DMS79 (cell line): ENCODE data around the gene ZNF784.
A peak's percentile ranks its signal among the peaks of the same experiment; 100 is the strongest.
"Not testable (repeated sequence)": the region's sequence is repeated elsewhere in the genome, so short reads cannot be mapped to it uniquely, and the experiment has no call there.

ENCODE experiments used
- DNase-seq: peaks from one replicate; lab custom pipeline; 2025; lab: John Stamatoyannopoulos, UW

ZNF784 gene

DNA sequence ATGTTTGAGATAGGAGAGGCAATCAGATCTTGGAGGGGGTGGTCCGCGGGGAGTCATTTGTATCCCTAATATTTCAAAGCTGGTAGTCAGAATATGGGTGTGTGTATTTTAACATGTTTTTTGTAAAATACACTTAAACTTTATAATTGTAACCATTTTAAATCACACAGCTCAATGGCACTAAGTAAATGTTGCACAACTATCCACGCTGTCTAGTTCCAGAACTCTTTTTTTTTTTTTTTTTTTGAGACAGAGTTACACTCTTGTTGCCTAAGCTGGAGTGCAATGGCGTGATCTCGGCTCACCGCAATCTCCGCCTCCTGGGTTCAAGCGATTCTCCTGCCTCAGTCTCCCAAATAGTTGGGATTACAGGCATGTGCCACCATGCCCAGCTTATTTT lies 40.5 kb downstream of the ZNF784 start:
- not testable (repeated sequence) for DNase-seq

DNA sequence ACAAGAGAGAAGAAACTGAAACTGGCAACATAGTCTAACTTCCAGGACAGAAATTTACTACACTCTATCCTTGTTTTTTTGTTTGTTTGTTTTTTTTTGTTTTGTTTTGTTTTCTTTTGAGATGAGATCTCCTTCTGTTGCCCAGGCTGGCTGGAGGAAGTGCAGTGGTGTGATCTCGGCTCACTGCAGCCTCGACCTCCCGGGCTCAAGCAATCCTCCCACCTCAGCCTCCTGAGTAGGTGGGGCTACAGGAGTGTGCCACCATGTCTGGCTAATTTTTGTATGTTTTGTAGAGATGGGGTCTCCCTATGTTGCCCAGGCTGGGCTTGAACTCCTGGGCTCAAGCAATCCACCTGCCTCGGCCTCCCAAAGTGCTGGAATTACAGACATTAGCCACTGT lies 42.1 kb downstream of the ZNF784 start:
- not testable (repeated sequence) for DNase-seq

DNA sequence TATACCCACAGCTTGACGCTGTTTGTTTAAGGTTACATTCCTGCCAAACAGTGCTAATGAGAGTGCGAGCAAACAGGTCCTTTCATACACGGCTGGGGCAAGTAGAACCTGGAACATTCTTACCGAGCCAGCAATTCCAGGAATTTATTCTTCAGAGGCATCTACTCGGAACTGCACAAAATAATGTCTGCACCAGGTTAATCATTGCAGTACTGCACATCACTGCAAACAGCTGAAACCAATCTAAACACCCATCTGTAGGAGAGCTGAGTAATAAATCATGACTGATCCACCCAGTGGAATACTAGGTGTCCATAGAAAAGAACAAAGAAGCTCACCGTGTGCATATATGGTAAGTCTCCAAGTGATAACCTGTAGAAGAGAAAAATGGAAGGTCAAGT lies 42.5 kb downstream of the ZNF784 start:
- no peak for DNase-seq

DNA sequence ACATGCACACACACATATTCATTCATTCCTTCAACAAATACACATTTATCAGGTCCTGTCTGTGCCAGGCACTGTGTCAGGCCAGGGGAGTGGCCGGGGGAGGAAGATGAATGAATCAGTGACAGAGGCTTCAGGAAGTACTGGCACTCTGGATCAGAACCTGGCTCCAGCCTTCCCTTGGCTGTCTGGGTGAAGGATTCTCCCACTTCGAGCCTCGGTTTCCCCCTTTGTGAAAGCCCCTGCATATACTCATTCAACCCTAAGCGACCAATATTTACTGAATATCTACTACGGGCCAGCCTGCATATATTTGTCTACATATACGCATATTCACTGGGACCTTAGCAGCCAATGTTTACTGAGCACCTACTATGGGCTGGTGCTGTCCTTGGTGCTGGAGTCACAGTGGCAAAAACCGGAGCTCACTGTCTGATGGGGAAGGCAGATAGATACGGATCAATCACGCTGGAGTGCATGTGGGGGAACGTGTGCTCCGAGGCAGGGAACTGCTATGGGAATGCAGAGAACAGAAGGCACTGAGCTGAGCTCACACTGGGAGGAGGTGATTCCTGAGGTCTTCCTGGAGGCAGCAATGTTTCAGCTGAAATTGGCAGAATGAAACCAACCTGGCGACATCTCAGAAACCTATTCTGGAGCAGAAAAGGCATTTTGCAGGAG lies 43.1 kb downstream of the ZNF784 start:
- DNase-seq, result no peak

DNA sequence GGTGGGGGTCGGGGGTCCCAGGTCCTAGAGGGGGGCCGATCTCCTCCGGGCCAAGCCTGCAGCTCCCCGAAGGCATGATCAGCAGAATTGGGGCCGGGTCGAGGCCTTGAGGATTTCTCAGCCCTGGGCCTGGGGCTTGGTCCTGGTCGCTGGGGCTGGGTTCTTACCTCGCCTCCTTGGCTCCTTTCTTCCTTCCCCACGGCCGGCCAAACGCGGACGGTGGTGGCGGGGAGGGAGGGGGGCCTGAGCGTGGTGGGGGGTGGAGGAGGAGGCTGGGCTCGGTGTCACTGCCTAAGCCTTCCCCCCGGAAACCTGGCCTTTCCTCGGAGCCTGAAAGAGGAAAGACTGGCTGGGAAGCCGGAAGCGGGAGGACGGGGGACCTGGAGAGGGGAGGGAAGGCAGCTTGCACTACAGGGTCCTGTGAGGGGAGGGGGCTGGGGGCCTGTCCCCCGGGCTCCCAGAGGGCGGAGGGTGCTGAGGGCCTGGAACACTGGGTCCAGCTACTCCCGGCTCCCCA lies 43.7 kb downstream of the ZNF784 start, which contains the start of gene ZNF579:
Gene ZNF579, minus strand, starts transcription at position 221 of the 517 bp plus-strand sequence. CDS start 1,209 bp downstream, outside the sequence.
- DNase-seq, result peak; percentile 80

DNA sequence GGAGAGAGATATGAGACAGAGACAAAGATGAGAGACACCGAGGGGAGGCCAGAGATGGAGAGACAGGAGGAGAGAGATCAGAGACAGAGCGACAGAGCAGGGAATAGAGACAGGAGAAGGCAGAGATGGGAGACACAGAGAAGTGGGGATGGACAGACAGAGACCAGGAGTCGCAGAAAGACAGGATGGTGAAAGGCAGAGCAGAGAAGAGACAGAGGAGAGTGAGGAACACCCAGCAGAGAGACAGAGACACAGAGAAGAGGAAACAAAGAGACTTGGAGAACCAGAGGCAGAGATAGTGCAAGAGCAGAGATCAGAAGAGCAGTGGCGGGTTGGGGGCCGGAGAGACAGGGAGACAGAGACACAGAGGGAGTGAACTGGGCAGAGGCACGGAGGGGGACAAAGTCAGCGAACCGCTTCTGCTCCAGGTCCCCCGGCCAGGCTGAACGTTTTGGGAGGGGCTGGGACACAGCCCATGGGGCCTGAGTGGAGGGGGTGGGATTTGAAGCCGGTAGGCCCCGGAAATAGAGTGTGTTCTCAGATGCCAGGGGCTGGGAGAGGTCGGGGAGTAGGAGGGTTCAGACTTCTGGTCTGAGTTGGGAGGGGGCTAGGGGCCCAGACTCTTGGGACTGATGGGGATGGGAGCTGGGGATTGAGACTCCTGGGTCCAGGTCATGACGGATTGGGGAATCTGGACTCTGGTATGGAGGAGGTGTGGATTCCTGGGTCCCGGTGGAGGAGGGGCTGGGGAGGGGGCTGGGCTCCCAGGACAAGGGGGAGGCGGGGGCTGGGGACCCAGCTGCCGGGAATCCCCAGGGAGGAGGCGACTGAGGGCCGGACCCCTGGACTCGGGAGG lies 44.4 kb downstream of the ZNF784 start:
- no peak for DNase-seq

DNA sequence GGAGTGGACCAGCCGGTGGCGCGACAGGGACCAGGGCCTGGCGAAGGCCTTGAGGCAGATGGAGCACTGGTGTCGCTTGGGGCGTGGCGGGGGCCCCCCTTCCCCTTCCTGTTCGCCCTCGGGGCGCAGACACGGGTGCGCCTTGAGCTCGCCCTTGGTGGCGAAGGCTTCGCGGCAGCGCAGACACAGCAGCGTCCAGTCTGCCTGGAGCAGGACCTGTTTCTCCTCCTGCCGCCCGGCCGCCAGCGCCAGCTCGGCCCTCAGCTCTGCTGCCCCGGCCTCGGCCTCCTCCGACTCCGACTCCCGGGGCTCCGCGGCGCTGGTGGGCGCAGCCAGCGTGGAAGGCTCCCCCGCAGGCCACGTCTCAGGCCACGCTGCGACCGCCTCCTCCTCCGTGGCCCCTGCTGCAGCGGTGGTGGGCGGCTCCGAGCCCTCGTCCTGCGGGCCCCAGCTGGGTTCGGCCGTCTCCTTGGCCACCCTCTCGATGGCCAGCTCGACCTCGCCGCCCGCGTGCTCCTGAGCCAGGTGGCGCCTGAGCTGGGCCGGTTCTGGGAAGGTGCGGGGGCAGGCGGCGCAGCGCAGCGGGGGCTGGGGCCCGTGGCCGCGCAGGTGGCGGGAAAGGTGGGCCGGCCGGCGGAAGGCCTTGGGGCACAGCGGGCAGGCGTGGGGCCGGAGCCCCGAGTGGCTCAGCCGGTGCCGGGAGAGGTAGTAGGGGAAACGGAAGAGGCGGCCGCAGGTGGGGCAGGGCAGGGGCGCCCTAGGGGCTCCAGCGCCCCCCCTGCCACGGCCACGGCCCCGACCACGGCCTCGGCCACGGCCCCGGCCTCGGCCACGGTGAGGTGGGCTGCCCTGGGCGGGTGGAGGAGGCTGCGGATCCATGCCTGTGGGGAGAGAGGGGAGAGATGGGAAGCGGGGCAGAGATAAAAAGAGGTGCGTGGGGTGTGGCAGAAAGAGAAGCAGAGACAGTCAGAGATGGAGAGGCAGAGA lies 45.3 kb downstream of the ZNF784 start:
- DNase-seq, result no peak

DNA sequence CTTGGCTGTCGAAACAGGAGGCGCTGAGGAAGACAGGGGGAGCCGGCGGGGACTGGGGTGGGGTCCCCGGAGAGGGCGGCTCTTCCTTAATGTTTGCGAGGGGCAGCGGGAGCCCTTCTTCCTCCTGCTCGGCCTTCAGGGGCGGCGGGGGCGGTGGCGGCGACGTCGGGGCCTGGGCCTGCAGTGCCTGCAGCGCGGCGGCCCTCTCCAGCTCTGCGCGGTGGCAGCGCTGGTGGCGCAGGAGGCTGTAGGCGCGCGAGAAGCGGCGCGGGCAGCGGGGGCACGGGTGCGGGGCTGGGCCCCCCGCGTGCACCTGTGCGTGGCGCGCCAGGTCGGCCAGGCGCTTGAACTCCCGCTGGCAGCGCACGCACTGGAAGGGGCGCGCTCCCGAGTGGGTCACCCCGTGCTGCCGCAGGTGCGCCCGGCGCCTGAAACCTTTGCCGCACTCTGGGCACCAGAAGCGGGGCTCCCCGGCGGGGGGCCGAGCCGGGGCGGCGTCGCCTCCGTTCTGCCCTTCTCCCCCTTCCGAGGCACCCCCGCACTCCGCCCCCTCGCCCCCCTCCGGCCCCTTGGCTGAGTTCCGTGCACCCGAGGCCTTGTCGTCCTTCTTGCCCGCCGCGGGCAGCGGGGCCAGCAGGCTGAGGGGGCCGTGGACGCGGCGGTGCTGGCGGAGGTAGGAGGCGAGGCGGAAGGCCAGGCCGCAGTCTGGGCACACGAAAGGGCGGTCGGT lies 46.2 kb downstream of the ZNF784 start:
- DNase-seq, result no peak

DNA sequence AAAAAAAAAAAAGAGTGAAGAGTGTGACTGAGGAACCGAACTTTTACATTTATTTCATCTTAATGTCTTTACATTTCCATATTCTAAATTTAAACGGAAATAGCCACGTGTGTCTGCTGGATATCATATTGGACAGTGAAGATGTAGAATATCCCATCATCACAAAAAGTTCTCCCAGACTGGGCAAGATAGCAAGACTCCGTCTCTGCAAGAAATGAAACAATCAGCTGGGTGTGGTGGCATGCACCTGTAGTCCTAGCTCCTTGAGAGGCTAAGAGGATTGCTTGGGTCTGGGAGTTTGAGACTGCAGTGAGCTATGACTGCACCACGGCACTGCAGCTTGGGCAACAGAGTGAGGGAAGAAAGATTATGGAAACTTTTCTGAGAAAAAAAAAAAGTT lies 47.6 kb downstream of the ZNF784 start:
- no peak for DNase-seq

DNA sequence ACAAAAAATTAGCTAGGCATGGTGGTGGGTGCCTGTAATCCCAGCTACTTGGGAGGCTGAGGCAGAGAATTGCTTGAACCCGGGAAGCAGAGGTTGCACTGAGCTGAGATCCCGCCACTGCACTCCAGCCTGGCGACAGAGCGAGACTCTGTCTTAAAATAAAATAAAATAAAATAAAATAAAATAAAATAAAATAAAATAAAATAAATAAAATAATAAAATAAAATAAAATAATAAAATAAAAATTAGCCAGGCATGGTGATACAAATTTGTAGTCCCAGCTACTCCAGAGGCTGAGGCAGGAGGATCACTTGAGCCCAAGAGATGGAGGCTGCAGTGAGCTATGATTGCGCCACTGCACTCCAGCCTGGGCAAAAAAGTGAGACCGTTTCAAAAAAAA lies 50.4 kb downstream of the ZNF784 start:
- not testable (repeated sequence) for DNase-seq
